ES-I3 (cell line): ENCODE data around the gene TENM3.
"Not testable (repeated sequence)": the region's sequence is repeated elsewhere in the genome, so short reads cannot be mapped to it uniquely, and the experiment has no call there.

Experiments used
- H3K36me3 ChIP-seq: 2 replicates; pipeline ENCODE4 v1.6.1; 2013; ENCODE audit warnings: mild to moderate bottlenecking, low read length, control low read depth, moderate library complexity; ENCODE audit not compliant: insufficient read depth
- H3K4me1 ChIP-seq: 2 replicates; pipeline ENCODE4 v1.6.1; 2013; ENCODE audit warnings: mild to moderate bottlenecking, control low read depth, low read length; ENCODE audit not compliant: insufficient read depth
- H3K9ac ChIP-seq: 2 replicates; pipeline ENCODE4 v1.6.1; 2013; ENCODE audit warnings: low read depth, mild to moderate bottlenecking, low read length, moderate library complexity
- H3K9me3 ChIP-seq: 2 replicates; pipeline ENCODE4 v1.6.1; 2013; ENCODE audit warnings: mild to moderate bottlenecking, low read length, moderate library complexity; ENCODE audit not compliant: control insufficient read depth, insufficient read depth

TENM3 gene

GRCh38 chr4:182367153-182367552, 124.0 kb downstream of the TENM3 start:
- peaks cover 18% of the 10 kb centered on the region for H3K4me1 ChIP-seq
- H3K36me3 ChIP-seq: no peaks in the 10 kb centered on the region
- no peaks in the 10 kb centered on the region for H3K9me3 ChIP-seq
- H3K9ac ChIP-seq: no peak overlapping the region

DNA sequence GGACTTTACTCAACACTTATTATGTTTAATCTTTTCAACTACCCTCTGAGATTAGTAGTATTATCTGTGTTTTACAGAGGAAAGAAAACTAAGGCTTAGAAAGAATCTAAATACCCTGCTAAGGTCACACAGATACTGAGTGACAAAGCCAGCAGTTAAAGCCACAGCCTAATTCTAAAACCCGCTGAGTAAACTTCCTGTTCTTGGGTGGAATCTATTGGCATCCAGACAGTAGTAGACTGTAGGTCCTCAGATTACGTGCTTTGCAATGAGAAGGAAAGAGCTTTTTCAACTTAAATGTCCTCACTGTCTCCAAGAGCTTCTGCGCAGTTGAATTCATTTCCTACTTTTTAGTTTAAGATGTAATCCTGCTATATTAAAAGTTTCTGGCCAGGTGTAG, 126.0 kb downstream of the TENM3 start:
- H3K9me3 ChIP-seq: no peaks in the 10 kb centered on the region
- H3K4me1 ChIP-seq: peaks cover 18% of the 10 kb centered on the region
- no peak overlapping the region for H3K9ac ChIP-seq
- H3K36me3 ChIP-seq: no peaks in the 10 kb centered on the region

DNA sequence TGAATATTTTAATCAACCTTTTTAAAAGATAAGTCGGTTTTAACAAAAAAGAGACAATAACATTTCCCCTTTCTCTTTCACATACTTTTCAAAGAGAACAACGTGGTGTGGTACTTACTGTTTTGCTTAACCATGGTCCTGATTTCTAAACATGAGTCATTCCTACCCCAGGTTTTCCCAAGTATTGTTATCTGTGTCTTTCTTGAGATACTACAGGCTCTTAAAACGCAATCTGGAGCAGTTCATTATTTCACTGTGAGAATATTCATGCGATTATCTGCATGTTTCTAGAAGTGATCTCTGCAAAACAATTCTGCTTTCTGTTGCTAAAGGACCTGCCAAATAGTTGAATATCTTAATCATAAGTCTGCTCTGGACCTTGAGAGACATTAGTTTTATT, 127.3 kb downstream of the TENM3 start:
- Histone ChIP-seq H3K9ac (no peak overlapping the region), H3K4me1 (peaks cover 18% of the 10 kb centered on the region), H3K36me3 (no peaks in the 10 kb centered on the region), H3K9me3 (no peaks in the 10 kb centered on the region)

DNA sequence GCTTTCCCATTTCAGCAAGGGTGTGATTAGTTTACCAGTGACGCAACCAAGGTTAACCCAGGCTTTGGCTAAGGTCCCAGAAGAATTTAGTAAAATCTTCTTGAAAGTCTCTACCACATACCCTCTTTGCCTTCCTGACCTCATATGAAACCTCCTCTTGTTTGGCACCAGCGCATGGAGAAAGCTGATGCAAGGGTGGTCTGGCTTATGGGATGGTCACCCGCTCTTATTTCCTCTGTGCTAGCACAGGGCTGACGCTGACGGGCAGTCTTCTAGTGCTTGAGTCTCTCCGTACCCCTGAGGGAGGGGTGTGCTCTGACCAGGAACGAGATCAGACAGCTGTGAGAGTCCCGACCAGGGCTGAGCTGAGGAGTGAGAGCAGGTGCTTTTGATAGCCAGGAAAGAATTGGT, 137.6 kb downstream of the TENM3 start:
- Histone ChIP-seq H3K9ac (no peak overlapping the region), H3K4me1 (no peaks in the 10 kb centered on the region)

DNA sequence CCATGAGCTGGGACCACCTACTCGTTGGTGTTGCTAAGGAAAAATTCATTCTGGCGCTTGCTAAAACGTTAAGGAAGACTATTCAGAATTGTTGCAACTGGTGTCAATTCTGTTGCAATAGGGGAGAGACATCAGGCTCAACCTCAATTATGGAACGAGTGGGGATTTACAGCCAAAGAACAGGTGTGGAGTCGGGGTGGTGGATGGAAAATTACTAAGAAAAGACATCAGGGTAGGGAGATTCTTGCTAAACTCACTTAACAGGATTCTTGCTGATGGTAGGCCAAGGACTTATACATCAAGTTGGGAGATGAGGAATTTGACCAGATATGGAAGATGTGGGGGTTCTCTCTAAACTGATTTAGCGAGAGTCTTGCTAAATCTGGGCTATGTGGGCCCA, 139.7 kb downstream of the TENM3 start:
- H3K4me1 ChIP-seq: no peaks in the 10 kb centered on the region
- no peaks in the 10 kb centered on the region for H3K9me3 ChIP-seq
- no peaks in the 10 kb centered on the region for H3K36me3 ChIP-seq
- no peak overlapping the region for H3K9ac ChIP-seq

More for the DNA sequence above, 137.6 kb downstream of the TENM3 start:
- no peaks in the 10 kb centered on the region for H3K9me3 ChIP-seq
- H3K36me3 ChIP-seq: no peaks in the 10 kb centered on the region

DNA sequence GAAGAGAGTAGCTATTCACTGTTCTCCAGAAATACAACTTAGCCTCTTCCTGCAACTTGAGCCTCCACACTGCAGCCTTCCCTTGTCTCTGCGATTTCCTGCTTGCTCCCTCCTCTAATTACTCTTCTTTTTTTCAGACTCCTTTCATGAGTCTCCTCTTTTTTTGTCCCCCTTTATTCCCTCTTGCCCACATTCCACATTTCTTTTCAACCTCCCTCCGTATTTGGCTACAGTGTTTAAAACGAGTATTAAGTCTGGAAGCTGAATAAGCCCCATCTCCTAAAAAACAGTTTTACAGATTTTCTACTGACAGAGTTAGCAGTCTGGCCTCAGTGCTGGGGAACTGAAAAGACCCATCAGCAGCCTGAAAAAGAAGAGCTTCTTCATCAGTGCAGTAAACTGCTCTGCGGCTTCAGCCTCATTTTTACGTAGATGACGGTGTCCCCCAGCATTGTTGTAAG, 141.5 kb downstream of the TENM3 start:
- H3K36me3 ChIP-seq: no peaks in the 10 kb centered on the region
- H3K9ac ChIP-seq: no peak overlapping the region
- no peaks in the 10 kb centered on the region for H3K4me1 ChIP-seq

DNA sequence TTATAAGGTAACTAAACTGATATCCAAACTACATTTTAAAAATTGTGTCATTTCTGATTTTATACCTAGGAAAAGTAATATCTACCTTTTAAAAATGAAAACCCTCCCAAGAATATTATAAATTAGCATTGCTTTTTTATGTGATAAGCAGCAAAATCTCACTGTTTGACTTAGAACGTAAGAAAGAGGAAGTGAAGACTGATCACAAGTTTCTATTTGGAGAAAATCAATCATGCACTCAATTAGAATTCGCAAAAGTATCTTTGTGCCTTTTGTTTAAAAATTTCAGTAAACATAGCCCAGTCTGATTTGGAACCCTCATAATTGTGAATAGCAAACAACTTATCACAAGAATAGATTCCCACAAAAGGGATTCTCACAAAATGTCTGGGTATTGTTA, 142.7 kb downstream of the TENM3 start:
- Histone ChIP-seq H3K36me3 (no peaks in the 10 kb centered on the region), H3K9ac (no peak overlapping the region), H3K9me3 (no peaks in the 10 kb centered on the region), H3K4me1 (no peaks in the 10 kb centered on the region)

More for the DNA sequence above, 141.5 kb downstream of the TENM3 start:
- H3K9me3 ChIP-seq: no peaks in the 10 kb centered on the region

DNA sequence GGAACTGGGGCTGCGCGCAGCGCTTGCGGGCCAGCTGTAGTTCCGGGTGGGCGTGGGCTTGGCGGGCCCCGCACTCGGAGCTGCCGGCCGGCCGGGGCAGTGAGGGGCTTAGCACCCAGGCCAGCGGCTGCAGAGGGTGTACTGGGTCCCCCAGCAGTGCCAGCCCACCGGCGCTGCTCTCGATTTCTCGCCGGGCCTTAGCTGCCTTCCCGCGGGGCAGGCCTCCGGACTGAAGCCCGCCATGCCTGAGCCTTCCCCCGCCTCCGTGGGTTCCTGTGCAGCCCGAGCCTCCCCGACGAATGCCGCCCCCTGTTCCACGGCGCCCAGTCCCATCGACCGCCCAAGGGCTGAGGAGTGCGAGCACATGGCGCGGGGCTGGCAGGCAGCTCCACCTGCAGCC, 143.4 kb downstream of the TENM3 start:
- H3K9me3 ChIP-seq, H3K9ac ChIP-seq, H3K4me1 ChIP-seq, H3K36me3 ChIP-seq: not testable (repeated sequence)

DNA sequence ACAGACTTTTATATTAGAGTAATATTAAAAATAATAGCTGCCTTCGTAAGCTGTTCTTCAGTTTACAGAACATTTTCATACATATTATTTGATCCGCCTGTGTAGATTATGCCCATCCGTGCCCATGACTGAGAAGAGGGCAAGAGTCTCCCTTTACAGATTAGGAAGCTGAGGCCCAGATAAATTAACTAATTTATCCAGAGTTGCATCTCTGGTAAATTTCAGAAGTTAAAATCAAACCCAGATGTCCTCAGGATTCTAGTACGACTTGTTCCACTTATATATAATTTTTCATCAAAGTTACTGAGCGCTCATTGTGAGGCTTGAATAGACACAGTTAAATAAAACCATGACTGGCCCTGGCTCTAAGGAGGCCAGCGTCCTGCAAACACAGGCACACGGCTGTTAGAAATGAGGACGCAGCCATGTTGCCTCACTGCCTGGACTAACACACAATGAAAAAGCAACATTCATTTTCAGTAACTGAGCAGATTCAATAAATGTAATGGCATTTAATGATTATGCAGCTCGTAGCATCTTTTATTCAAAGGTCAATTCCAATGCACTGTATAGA, 148.0 kb downstream of the TENM3 start:
- Histone ChIP-seq H3K4me1 (no peaks in the 10 kb centered on the region), H3K36me3 (no peaks in the 10 kb centered on the region), H3K9ac (no peak overlapping the region), H3K9me3 (no peaks in the 10 kb centered on the region)

- no peaks in the 10 kb centered on the region for H3K4me1 ChIP-seq
- no peaks in the 10 kb centered on the region for H3K9me3 ChIP-seq
- no peak overlapping the region for H3K9ac ChIP-seq
- H3K36me3 ChIP-seq: no peaks in the 10 kb centered on the region
These were observed 151.0 kb downstream of the TENM3 start for GRCh38 chr4:182394181-182394580.

GRCh38 chr4:182400081-182400480, 156.9 kb downstream of the TENM3 start:
- no peaks in the 10 kb centered on the region for H3K4me1 ChIP-seq
- no peaks in the 10 kb centered on the region for H3K9me3 ChIP-seq
- H3K36me3 ChIP-seq: no peaks in the 10 kb centered on the region
- no peak overlapping the region for H3K9ac ChIP-seq

DNA sequence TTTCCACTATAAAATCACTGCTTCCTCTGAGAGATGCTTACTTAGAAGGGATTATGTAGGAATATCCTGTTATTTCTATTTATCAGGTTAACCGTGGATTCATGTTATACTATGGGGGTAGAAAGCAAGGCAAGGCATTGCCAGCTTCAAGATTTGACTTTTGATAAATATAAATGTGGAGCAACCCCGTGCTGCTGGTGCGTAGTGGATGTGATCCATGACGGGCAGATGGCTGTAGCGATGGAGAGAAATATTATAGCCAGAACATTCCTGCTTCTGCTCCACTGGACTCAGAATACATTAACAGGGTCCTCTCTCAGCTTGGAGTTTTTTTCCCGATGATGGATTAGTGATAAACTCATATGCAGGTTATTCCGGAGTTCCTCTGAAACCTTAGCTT, 157.6 kb downstream of the TENM3 start:
- no peak overlapping the region for H3K9ac ChIP-seq
- H3K9me3 ChIP-seq: no peaks in the 10 kb centered on the region

DNA sequence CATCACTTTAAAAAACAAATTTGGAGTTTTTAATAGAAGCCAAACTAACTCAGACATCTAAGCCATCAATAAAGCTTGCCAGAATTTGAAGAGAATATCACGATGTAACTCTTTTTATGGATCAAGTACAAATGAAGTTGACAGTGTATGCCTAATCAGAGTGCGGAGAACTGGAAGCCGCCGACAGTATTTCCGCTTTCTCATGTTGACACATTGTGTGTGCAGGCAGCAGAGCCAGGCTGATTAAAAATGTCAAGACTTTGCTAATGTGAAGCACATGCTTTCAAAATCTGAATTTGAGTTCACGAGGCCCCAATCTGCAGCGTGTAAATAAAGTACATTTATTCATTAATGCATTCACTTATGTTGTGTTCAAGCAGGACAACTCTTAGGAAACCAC, 161.2 kb downstream of the TENM3 start:
- no peaks in the 10 kb centered on the region for H3K4me1 ChIP-seq
- no peak overlapping the region for H3K9ac ChIP-seq
- no peaks in the 10 kb centered on the region for H3K36me3 ChIP-seq
- H3K9me3 ChIP-seq: no peaks in the 10 kb centered on the region

More for the DNA sequence above, 157.6 kb downstream of the TENM3 start:
- Histone ChIP-seq H3K36me3 (no peaks in the 10 kb centered on the region), H3K4me1 (no peaks in the 10 kb centered on the region)

- H3K9me3 ChIP-seq: no peaks in the 10 kb centered on the region
- no peaks in the 10 kb centered on the region for H3K36me3 ChIP-seq
- no peaks in the 10 kb centered on the region for H3K4me1 ChIP-seq
These were observed 161.9 kb downstream of the TENM3 start for GRCh38 chr4:182405087-182405486.

DNA sequence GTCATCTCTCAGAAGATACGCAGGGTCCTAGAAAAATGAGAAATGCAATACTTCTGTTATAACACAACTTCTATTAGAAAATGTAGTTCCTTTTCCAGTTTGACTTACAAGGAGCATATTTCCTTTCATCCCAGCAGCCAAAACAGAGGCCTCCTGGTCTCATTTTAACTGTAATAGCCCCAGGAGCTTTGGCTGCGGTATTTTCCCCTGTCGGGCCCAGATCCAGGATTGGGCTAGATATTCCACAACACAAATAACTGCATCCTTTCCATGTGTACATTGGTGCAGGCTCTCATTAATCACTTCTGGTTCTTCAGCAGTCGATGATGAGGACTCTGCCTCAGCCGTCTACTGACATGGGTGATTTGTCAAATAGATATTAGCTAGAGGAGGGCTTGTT, 166.1 kb downstream of the TENM3 start:
- no peaks in the 10 kb centered on the region for H3K36me3 ChIP-seq
- peaks cover 8% of the 10 kb centered on the region for H3K9me3 ChIP-seq
- peaks cover 5% of the 10 kb centered on the region; the same call in 1 of the 2 replicates for H3K4me1 ChIP-seq
- no peak overlapping the region for H3K9ac ChIP-seq

More at GRCh38 chr4:182405087-182405486, 161.9 kb downstream of the TENM3 start:
- H3K9ac ChIP-seq: no peak overlapping the region

- H3K9me3 ChIP-seq: peaks cover 8% of the 10 kb centered on the region
- H3K9ac ChIP-seq: no peak overlapping the region
- peaks cover 5% of the 10 kb centered on the region; the same call in 1 of the 2 replicates for H3K4me1 ChIP-seq
- H3K36me3 ChIP-seq: no peaks in the 10 kb centered on the region
These were observed 168.2 kb downstream of the TENM3 start for GRCh38 chr4:182411391-182411790.
